ENCODE measurements around the gene CHTF18.

CHTF18 gene

DNA sequence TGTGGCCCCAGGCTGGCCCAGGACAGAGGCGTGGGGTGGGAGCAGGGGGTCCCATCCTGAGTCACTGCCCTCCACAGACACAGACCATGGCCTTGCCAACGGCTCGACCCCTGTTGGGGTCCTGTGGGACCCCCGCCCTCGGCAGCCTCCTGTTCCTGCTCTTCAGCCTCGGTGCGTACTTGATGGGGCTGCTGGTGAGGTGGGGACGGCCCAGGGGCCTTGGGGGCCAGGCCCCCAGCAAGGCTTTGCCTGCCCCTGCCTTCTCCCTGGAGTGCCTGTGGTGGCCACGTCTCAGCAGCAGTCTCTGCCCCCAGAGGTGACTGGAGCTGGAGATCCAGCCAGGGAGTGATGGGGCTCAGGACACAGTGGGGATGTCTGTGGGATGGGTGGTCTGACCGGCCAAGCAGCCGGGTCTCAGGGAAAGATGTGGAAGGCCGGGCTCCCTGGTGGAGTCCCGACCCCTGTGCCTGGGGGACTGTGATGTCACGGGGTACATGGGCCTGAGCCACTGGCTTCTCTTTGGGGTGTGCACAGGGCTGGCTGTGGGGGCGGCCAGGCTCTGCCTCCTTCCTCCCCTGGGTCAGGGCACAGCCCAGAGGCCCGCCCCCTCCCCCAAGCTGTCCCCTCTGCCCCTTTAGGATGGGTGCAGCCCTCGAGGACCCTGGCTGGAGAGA, 25.7 kb upstream of the CHTF18 start:
- Histone ChIP-seq H3K23ac (ENCODE audit: low read length) (no peak overlapping the region), H3K36me3 (ENCODE audit: control insufficient read depth, insufficient read depth, low read length) (no peaks in the 10 kb centered on the region), H3K56ac (ENCODE audit: low read length) (no peak overlapping the region), H3K4me3 (ENCODE audit: low read length) (no peak overlapping the region), H3K4ac (ENCODE audit: low read depth, low read length) (no peak overlapping the region), H3K18ac (ENCODE audit: low read length) (no peak overlapping the region), H3K4me2 (ENCODE audit: low read length) (no peak overlapping the region), H4K8ac (ENCODE audit: low read depth, low read length) (no peak overlapping the region), H2AK5ac (ENCODE audit: low read length) (no peak overlapping the region), H3K27me3 (ENCODE audit: insufficient read depth, low read length, poor library complexity) (no peaks in the 10 kb centered on the region), H3K79me1 (ENCODE audit: low read length) (no peaks in the 10 kb centered on the region), H2BK15ac (replicated peaks; ENCODE audit: low read depth) (no peak overlapping the region), H3K4me1 (ENCODE audit: control insufficient read depth, low read depth, low read length) (no peaks in the 10 kb centered on the region), H2BK5ac (ENCODE audit: low read length) (no peak overlapping the region), H3K79me2 (ENCODE audit: control insufficient read depth, insufficient read depth, low read length) (no peaks in the 10 kb centered on the region), H2BK120ac (ENCODE audit: low read depth, low read length) (no peak overlapping the region), H3K27ac (ENCODE audit: low read depth, low read length) (no peak overlapping the region), H3K9ac (ENCODE audit: low read length) (no peak overlapping the region), H4K5ac (ENCODE audit: low read length) (no peak overlapping the region)
- DNase-seq, result no peak
- no CpG with 5 or more reads among the region's 17 CpGs for WGBS (ENCODE audit: extremely low coverage, insufficient coverage, low lambda C conversion rate)

DNA sequence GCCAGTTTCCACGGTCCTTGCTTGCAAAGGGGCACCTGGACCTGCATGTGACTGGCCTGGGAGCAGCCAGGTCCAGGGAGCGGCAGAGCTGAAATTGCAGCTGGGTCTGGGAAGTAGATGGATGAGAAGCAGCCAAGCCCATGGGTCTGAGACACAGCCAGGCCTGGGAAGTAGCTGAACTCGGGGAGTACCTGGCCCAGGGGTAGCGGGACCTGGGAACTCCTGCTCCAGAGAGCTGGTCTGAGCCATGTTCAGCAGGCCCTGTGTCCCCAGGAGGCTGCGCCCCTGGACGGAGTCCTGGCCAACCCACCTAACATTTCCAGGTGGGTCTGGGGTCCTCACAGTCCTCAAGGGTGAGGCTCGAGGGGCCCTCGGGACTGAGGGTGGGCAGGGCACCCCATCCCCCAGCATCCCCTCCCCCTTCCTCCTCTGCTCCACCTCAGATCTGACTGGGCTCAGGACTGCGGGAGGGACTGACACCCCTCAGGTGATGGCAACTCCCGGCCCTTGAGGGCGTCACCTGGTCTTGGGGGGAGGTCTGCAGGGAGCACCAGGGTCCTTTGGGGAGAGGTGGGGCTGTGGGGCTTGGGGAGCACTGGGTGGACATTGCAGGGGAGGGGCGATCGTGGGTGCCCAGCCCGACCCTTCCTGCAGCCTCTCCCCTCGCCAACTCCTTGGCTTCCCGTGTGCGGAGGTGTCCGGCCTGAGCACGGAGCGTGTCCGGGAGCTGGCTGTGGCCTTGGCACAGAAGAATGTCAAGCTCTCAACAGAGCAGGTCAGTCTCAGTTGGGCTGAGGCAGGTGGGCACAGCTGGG, 24.8 kb upstream of the CHTF18 start:
- Histone ChIP-seq H2AK5ac (ENCODE audit: low read length) (no peak overlapping the region), H4K8ac (ENCODE audit: low read depth, low read length) (no peak overlapping the region), H2BK15ac (replicated peaks; ENCODE audit: low read depth) (no peak overlapping the region), H3K4me2 (ENCODE audit: low read length) (no peak overlapping the region), H2BK120ac (ENCODE audit: low read depth, low read length) (no peak overlapping the region), H3K79me1 (ENCODE audit: low read length) (no peaks in the 10 kb centered on the region), H3K18ac (ENCODE audit: low read length) (no peak overlapping the region), H3K4ac (ENCODE audit: low read depth, low read length) (no peak overlapping the region), H4K5ac (ENCODE audit: low read length) (no peak overlapping the region), H3K27me3 (ENCODE audit: insufficient read depth, low read length, poor library complexity) (no peaks in the 10 kb centered on the region), H3K56ac (ENCODE audit: low read length) (no peak overlapping the region), H3K9ac (ENCODE audit: low read length) (no peak overlapping the region), H3K36me3 (ENCODE audit: control insufficient read depth, insufficient read depth, low read length) (no peaks in the 10 kb centered on the region), H3K23ac (ENCODE audit: low read length) (no peak overlapping the region), H3K4me1 (ENCODE audit: control insufficient read depth, low read depth, low read length) (no peaks in the 10 kb centered on the region), H3K79me2 (ENCODE audit: control insufficient read depth, insufficient read depth, low read length) (no peaks in the 10 kb centered on the region), H3K27ac (ENCODE audit: low read depth, low read length) (no peak overlapping the region), H2BK5ac (ENCODE audit: low read length) (no peak overlapping the region), H3K4me3 (ENCODE audit: low read length) (no peak overlapping the region)
- no peak for DNase-seq
- no CpG with 5 or more reads among the region's 21 CpGs for WGBS (ENCODE audit: extremely low coverage, insufficient coverage, low lambda C conversion rate)

DNA sequence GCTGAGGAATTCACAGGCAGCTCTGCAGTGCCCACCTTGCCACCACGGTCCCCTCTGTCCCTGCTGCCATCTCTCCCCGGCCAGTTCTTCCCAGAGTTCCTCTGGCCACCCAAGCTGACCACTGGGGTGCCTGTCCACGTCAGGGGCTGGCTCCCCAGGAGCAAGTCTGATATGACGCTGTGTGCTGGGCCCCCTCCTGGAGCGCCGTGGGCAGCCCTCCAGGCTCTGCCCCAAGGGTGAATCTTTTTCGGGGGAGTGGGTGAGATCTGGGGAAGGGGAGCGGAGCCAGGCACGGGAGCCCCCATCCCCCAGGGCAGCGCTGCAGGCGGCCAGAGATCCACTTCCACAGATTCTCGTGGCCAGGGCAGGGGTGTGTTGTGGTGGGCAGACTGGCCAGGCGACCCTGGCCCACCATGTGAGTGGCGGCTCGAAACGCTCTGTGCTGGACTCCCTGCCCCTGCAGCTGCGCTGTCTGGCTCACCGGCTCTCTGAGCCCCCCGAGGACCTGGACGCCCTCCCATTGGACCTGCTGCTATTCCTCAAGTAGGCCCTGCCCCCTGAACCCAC, 24.2 kb upstream of the CHTF18 start:
- Histone ChIP-seq H3K79me1 (ENCODE audit: low read length) (no peaks in the 10 kb centered on the region), H2BK15ac (replicated peaks; ENCODE audit: low read depth) (no peak overlapping the region), H3K4me2 (ENCODE audit: low read length) (no peak overlapping the region), H3K4ac (ENCODE audit: low read depth, low read length) (no peak overlapping the region), H3K9ac (ENCODE audit: low read length) (no peak overlapping the region), H3K27me3 (ENCODE audit: insufficient read depth, low read length, poor library complexity) (no peaks in the 10 kb centered on the region), H3K79me2 (ENCODE audit: control insufficient read depth, insufficient read depth, low read length) (no peaks in the 10 kb centered on the region), H3K27ac (ENCODE audit: low read depth, low read length) (no peak overlapping the region), H4K5ac (ENCODE audit: low read length) (no peak overlapping the region), H2BK120ac (ENCODE audit: low read depth, low read length) (no peak overlapping the region), H3K23ac (ENCODE audit: low read length) (no peak overlapping the region), H3K4me1 (ENCODE audit: control insufficient read depth, low read depth, low read length) (no peaks in the 10 kb centered on the region), H3K4me3 (ENCODE audit: low read length) (no peak overlapping the region), H3K18ac (ENCODE audit: low read length) (no peak overlapping the region), H3K56ac (ENCODE audit: low read length) (no peak overlapping the region), H2AK5ac (ENCODE audit: low read length) (no peak overlapping the region), H2BK5ac (ENCODE audit: low read length) (no peak overlapping the region), H4K8ac (ENCODE audit: low read depth, low read length) (no peak overlapping the region), H3K36me3 (ENCODE audit: control insufficient read depth, insufficient read depth, low read length) (no peaks in the 10 kb centered on the region)
- no CpG with 5 or more reads among the region's 20 CpGs for WGBS (ENCODE audit: extremely low coverage, insufficient coverage, low lambda C conversion rate)
- no peak for DNase-seq

DNA sequence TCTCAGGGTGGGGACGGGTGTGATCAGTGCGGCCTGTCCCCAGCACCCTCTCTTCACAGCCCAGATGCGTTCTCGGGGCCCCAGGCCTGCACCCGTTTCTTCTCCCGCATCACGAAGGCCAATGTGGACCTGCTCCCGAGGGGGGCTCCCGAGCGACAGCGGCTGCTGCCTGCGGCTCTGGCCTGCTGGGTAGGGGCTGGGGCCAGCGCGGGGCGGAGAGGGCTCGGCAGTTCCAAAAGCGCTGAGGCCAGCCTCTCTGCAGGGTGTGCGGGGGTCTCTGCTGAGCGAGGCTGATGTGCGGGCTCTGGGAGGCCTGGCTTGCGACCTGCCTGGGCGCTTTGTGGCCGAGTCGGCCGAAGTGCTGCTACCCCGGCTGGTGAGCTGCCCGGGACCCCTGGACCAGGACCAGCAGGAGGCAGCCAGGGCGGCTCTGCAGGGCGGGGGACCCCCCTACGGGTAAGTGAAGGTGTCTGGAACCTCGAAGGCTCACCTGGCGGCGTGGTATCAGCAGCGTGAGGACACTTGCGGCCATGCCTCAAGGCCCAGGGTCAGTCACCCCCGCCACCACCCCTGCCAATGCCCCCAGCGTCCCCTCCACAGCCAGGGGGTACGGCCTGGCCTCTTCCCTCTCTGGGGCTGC, 23.5 kb upstream of the CHTF18 start:
- Histone ChIP-seq H3K56ac (ENCODE audit: low read length) (no peak overlapping the region), H4K5ac (ENCODE audit: low read length) (no peak overlapping the region)
- no CpG with 5 or more reads among the region's 38 CpGs for WGBS (ENCODE audit: extremely low coverage, insufficient coverage, low lambda C conversion rate)

DNA sequence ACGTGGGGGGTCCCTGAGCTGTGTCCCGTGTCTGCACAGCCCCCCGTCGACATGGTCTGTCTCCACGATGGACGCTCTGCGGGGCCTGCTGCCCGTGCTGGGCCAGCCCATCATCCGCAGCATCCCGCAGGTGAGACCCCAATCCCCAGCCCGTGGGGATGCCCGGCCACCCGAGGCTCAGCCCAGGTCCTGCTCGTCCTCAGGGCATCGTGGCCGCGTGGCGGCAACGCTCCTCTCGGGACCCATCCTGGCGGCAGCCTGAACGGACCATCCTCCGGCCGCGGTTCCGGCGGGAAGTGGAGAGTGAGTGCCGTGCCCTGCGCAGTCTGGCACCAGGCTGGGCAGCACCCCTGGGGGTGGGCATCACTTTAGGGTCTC, 22.9 kb upstream of the CHTF18 start:
- Histone ChIP-seq H2BK5ac (ENCODE audit: low read length) (no peak overlapping the region), H3K23ac (ENCODE audit: low read length) (no peak overlapping the region), H3K27ac (ENCODE audit: low read depth, low read length) (no peak overlapping the region), H3K4me2 (ENCODE audit: low read length) (no peak overlapping the region), H4K8ac (ENCODE audit: low read depth, low read length) (no peak overlapping the region), H3K4me3 (ENCODE audit: low read length) (no peak overlapping the region), H2BK120ac (ENCODE audit: low read depth, low read length) (no peak overlapping the region), H4K5ac (ENCODE audit: low read length) (no peak overlapping the region), H3K4me1 (ENCODE audit: control insufficient read depth, low read depth, low read length) (no peaks in the 10 kb centered on the region), H3K36me3 (ENCODE audit: control insufficient read depth, insufficient read depth, low read length) (no peaks in the 10 kb centered on the region), H3K79me2 (ENCODE audit: control insufficient read depth, insufficient read depth, low read length) (no peaks in the 10 kb centered on the region), H3K4ac (ENCODE audit: low read depth, low read length) (no peak overlapping the region), H3K18ac (ENCODE audit: low read length) (no peak overlapping the region), H2AK5ac (ENCODE audit: low read length) (no peak overlapping the region), H2BK15ac (replicated peaks; ENCODE audit: low read depth) (no peak overlapping the region), H3K56ac (ENCODE audit: low read length) (no peak overlapping the region), H3K9ac (ENCODE audit: low read length) (no peak overlapping the region), H3K79me1 (ENCODE audit: low read length) (no peaks in the 10 kb centered on the region), H3K27me3 (ENCODE audit: insufficient read depth, low read length, poor library complexity) (no peaks in the 10 kb centered on the region)
- no peak for DNase-seq
- no CpG with 5 or more reads among the region's 29 CpGs for WGBS (ENCODE audit: extremely low coverage, insufficient coverage, low lambda C conversion rate)

More for the DNA sequence above, 23.5 kb upstream of the CHTF18 start:
- H3K27me3 ChIP-seq (ENCODE audit: insufficient read depth, low read length, poor library complexity), result no peaks in the 10 kb centered on the region
- H2BK5ac ChIP-seq (ENCODE audit: low read length), result no peak overlapping the region
- H3K4ac ChIP-seq (ENCODE audit: low read depth, low read length), result no peak overlapping the region
- DNase-seq, result no peak
- H3K79me1 ChIP-seq (ENCODE audit: low read length), result no peaks in the 10 kb centered on the region
- no peak overlapping the region for H2BK120ac ChIP-seq (ENCODE audit: low read depth, low read length)
- H3K18ac ChIP-seq (ENCODE audit: low read length), result no peak overlapping the region
- no peak overlapping the region for H3K27ac ChIP-seq (ENCODE audit: low read depth, low read length)
- H2AK5ac ChIP-seq (ENCODE audit: low read length), result no peak overlapping the region
- H3K23ac ChIP-seq (ENCODE audit: low read length), result no peak overlapping the region
- no peak overlapping the region for H2BK15ac ChIP-seq (replicated peaks; ENCODE audit: low read depth)
- no peaks in the 10 kb centered on the region for H3K36me3 ChIP-seq (ENCODE audit: control insufficient read depth, insufficient read depth, low read length)
- no peak overlapping the region for H3K4me3 ChIP-seq (ENCODE audit: low read length)
- no peak overlapping the region for H4K8ac ChIP-seq (ENCODE audit: low read depth, low read length)
- no peaks in the 10 kb centered on the region for H3K79me2 ChIP-seq (ENCODE audit: control insufficient read depth, insufficient read depth, low read length)
- H3K9ac ChIP-seq (ENCODE audit: low read length), result no peak overlapping the region
- no peaks in the 10 kb centered on the region for H3K4me1 ChIP-seq (ENCODE audit: control insufficient read depth, low read depth, low read length)
- H3K4me2 ChIP-seq (ENCODE audit: low read length), result no peak overlapping the region

Data from mesendoderm (in vitro differentiated cells).